ENCODE measurements around the gene ELOVL7.
"Not testable (repeated sequence)": the region's sequence is repeated elsewhere in the genome, so short reads cannot be mapped to it uniquely, and the experiment has no call there.

DNA sequence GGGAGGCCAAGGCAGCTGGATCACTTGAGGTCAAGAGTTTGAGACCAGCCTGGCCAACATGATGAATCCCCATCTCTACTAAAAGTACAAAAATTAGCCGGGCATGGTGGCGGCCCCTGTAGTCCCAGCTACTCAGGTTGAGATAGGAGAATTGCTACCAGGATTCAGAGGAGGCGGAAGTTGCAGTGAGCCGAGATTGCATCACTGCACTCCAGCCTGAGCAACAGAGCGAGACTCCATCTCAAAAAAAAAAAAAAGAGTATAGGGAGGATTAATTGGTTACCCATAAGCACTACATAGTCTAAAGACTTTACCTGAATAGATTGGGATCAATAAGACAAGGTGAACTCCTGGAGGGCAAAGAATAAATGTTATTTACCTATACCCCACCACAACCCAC is 27.9 kb downstream of the ELOVL7 start:
- TF ChIP-seq POLR2A (IDR thresholded peaks at IDR 0.05; ENCODE audit: low read length) = not testable (repeated sequence)
- TF ChIP-seq, protein P1, sequence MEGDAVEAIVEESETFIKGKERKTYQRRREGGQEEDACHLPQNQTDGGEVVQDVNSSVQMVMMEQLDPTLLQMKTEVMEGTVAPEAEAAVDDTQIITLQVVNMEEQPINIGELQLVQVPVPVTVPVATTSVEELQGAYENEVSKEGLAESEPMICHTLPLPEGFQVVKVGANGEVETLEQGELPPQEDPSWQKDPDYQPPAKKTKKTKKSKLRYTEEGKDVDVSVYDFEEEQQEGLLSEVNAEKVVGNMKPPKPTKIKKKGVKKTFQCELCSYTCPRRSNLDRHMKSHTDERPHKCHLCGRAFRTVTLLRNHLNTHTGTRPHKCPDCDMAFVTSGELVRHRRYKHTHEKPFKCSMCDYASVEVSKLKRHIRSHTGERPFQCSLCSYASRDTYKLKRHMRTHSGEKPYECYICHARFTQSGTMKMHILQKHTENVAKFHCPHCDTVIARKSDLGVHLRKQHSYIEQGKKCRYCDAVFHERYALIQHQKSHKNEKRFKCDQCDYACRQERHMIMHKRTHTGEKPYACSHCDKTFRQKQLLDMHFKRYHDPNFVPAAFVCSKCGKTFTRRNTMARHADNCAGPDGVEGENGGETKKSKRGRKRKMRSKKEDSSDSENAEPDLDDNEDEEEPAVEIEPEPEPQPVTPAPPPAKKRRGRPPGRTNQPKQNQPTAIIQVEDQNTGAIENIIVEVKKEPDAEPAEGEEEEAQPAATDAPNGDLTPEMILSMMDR (IDR thresholded peaks at IDR 0.05) = not testable (repeated sequence)

All from A549 (cell line).